ENCODE data around the gene ADIG. TPM values are rescaled to one million over a fixed set of nuclear protein-coding genes. Genes with fewer than 3 reads are reported as not detected.

ADIG gene
- total RNA-seq, 5 donors from 2014 or later (not counting 1 experiment from before 2014, with no cell fraction given), result not detected

- DNase-seq, result no peak
- Mint-ChIP-seq H3K4me3 (no peak overlapping the region), H3K36me3 (no peaks in the 10 kb centered on the region), H3K27me3 (peaks cover 5 to 11% of the 10 kb centered on the region in 2 donors), H3K27ac (no peak overlapping the region), H3K4me1 (no peaks in the 10 kb centered on the region), H3K9me3 (peaks cover 0 to 11% (median 4%) of the 10 kb centered on the region in 3 donors)
- Histone ChIP-seq H3K27ac (ENCODE audit: low read length) (no peak overlapping the region), H3K27me3 (replicated peaks in 1 of 2; ENCODE audit: control insufficient read depth in 2 of 2, extremely low read depth in 1 of 2, insufficient read depth in 2 of 2, low read length in 1 of 2) (peaks cover 2 to 18% of the 10 kb centered on the region in 2 experiments), H3K36me3 (ENCODE audit: control insufficient read depth in 2 of 2, extremely low read depth in 1 of 2, insufficient read depth in 1 of 2, low read length in 1 of 2) (no peaks in the 10 kb centered on the region), H3K4me1 (ENCODE audit: control insufficient read depth in 1 of 2, extremely low read depth in 1 of 2, insufficient read depth in 2 of 2, low read length in 2 of 2) (no peaks in the 10 kb centered on the region), H3K4me3 (ENCODE audit: control insufficient read depth in 1 of 2, extremely low read depth in 1 of 2, low read length in 1 of 2) (no peak overlapping the region), H3K9me3 (no peaks in the 10 kb centered on the region)
- ChIA-PET CTCF (no interaction called here), POLR2A (no interaction called here)
- ATAC-seq (replicated peaks in 1 of 4), result no peak
Measured at GRCh38 chr20:38625896-38626295, 44.9 kb downstream of the ADIG start.

- no peak for ATAC-seq (replicated peaks in 1 of 4)
- Histone ChIP-seq H3K4me3 (ENCODE audit: control insufficient read depth in 1 of 2, extremely low read depth in 1 of 2, low read length in 1 of 2) (no peak overlapping the region), H3K9me3 (no peaks in the 10 kb centered on the region), H3K4me1 (ENCODE audit: control insufficient read depth in 1 of 2, extremely low read depth in 1 of 2, insufficient read depth in 2 of 2, low read length in 2 of 2) (no peaks in the 10 kb centered on the region), H3K36me3 (ENCODE audit: control insufficient read depth in 2 of 2, extremely low read depth in 1 of 2, insufficient read depth in 1 of 2, low read length in 1 of 2) (no peaks in the 10 kb centered on the region), H3K27ac (ENCODE audit: low read length) (no peak overlapping the region), H3K27me3 (replicated peaks in 1 of 2; ENCODE audit: control insufficient read depth in 2 of 2, extremely low read depth in 1 of 2, insufficient read depth in 2 of 2, low read length in 1 of 2) (peaks cover 0 to 18% of the 10 kb centered on the region in 2 experiments)
- DNase-seq, result no peak
- CTCF ChIA-PET, result no interaction called here
- Mint-ChIP-seq H3K27me3 (peaks cover 1 to 6% of the 10 kb centered on the region in 2 donors), H3K27ac (no peak overlapping the region), H3K4me1 (no peaks in the 10 kb centered on the region), H3K4me3 (no peak overlapping the region), H3K36me3 (no peaks in the 10 kb centered on the region), H3K9me3 (peaks cover 0 to 11% (median 4%) of the 10 kb centered on the region in 3 donors)
- 77% methylated on average over 6 of the region's 10 CpGs for WGBS (ENCODE audit: insufficient coverage)
- POLR2A ChIA-PET, result no interaction called here
Measured at GRCh38 chr20:38626921-38627659, 46.1 kb downstream of the ADIG start.

- no peak overlapping the region for H3K27ac Mint-ChIP-seq
Measured at GRCh38 chr20:38628580-38629470, 47.8 kb downstream of the ADIG start.

GRCh38 chr20:38629979-38630378, 49.0 kb downstream of the ADIG start:
- Histone ChIP-seq H3K27ac (ENCODE audit: low read length) (no peak overlapping the region), H3K4me3 (ENCODE audit: control insufficient read depth in 1 of 2, extremely low read depth in 1 of 2, low read length in 1 of 2) (no peak overlapping the region), H3K27me3 (replicated peaks in 1 of 2; ENCODE audit: control insufficient read depth in 2 of 2, extremely low read depth in 1 of 2, insufficient read depth in 2 of 2, low read length in 1 of 2) (peaks cover 0 to 31% of the 10 kb centered on the region in 2 experiments), H3K4me1 (ENCODE audit: control insufficient read depth in 1 of 2, extremely low read depth in 1 of 2, insufficient read depth in 2 of 2, low read length in 2 of 2) (peaks cover 0 to 5% of the 10 kb centered on the region in 2 experiments), H3K36me3 (ENCODE audit: control insufficient read depth in 2 of 2, extremely low read depth in 1 of 2, insufficient read depth in 1 of 2, low read length in 1 of 2) (no peaks in the 10 kb centered on the region), H3K9me3 (no peaks in the 10 kb centered on the region)
- no peaks in the 10 kb centered on the region for H3K9me3 Mint-ChIP-seq
- POLR2A ChIA-PET, result no interaction called here
- WGBS (ENCODE audit: insufficient coverage), result 80% methylated on average over 1 of the region's 1 CpG
- no peak for ATAC-seq (replicated peaks in 1 of 4)
- CTCF ChIA-PET, result interaction anchor here in 1 of 2 donors (0.5 kb wide), 1 partner anchor 12 kb away, joined by 4 read pairs; no protein-coding TSS in a partner anchor
- DNase-seq, result no peak
- no peak overlapping the region for H3K27ac Mint-ChIP-seq
- peaks cover 14 to 16% of the 10 kb centered on the region in 2 donors for H3K27me3 Mint-ChIP-seq
- no peak overlapping the region for H3K4me3 Mint-ChIP-seq
- H3K4me1 Mint-ChIP-seq, result peaks cover 3 to 7% (median 5%) of the 10 kb centered on the region in 3 donors
- H3K36me3 Mint-ChIP-seq, result no peaks in the 10 kb centered on the region

More at GRCh38 chr20:38628580-38629470, 47.8 kb downstream of the ADIG start:
- H3K36me3 ChIP-seq (ENCODE audit: control insufficient read depth in 2 of 2, extremely low read depth in 1 of 2, insufficient read depth in 1 of 2, low read length in 1 of 2), result no peaks in the 10 kb centered on the region
- 95% methylated on average over 6 of the region's 9 CpGs for WGBS (ENCODE audit: insufficient coverage)
- H3K4me3 ChIP-seq (ENCODE audit: control insufficient read depth in 1 of 2, extremely low read depth in 1 of 2, low read length in 1 of 2), result no peak overlapping the region
- H3K27ac ChIP-seq (ENCODE audit: low read length), result no peak overlapping the region
- H3K27me3 Mint-ChIP-seq, result peaks cover 5 to 10% of the 10 kb centered on the region in 2 donors
- no peak for DNase-seq
- H3K4me1 Mint-ChIP-seq, result peaks cover 3 to 6% (median 5%) of the 10 kb centered on the region in 3 donors
- peaks cover 0 to 5% of the 10 kb centered on the region in 2 experiments for H3K4me1 ChIP-seq (ENCODE audit: control insufficient read depth in 1 of 2, extremely low read depth in 1 of 2, insufficient read depth in 2 of 2, low read length in 2 of 2)
- POLR2A ChIA-PET, result no interaction called here
- H3K9me3 ChIP-seq, result no peaks in the 10 kb centered on the region
- no peak overlapping the region for H3K4me3 Mint-ChIP-seq
- peaks cover 0 to 9% (median 4%) of the 10 kb centered on the region in 3 donors for H3K9me3 Mint-ChIP-seq
- CTCF ChIA-PET, result interaction anchor here (0.5 to 0.6 kb wide), 2 partner anchors 289 to 462 kb away, joined by 3 read pairs; no protein-coding TSS in a partner anchor
- H3K36me3 Mint-ChIP-seq, result no peaks in the 10 kb centered on the region
- ATAC-seq (replicated peaks in 1 of 4), result no peak
- H3K27me3 ChIP-seq (replicated peaks in 1 of 2; ENCODE audit: control insufficient read depth in 2 of 2, extremely low read depth in 1 of 2, insufficient read depth in 2 of 2, low read length in 1 of 2), result peaks cover 0 to 21% of the 10 kb centered on the region in 2 experiments

DNA sequence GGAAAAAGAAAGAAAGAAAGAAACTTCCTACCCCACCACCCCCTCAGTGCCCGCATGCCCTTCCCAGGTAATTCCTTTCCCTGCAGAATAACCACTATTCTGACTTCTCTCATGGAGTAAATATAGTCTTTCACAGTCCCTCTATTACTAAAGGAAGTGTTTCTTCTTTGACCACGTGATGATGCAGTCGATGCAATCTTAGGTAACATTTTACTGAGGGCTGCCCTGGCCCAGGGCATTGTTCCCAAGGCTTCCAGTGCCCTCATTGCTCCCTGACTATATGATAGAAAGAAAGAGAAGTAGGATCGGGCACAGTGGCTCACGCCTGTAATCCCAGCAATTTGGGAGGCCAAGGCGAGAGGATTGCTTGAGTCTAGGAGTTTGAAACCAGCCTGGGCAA, 49.7 kb downstream of the ADIG start:
- peaks cover 3 to 7% (median 5%) of the 10 kb centered on the region in 3 donors for H3K4me1 Mint-ChIP-seq
- H3K27ac ChIP-seq (ENCODE audit: low read length), result no peak overlapping the region
- no peaks in the 10 kb centered on the region for H3K36me3 Mint-ChIP-seq
- H3K9me3 Mint-ChIP-seq, result no peaks in the 10 kb centered on the region
- H3K27me3 ChIP-seq (replicated peaks in 1 of 2; ENCODE audit: control insufficient read depth in 2 of 2, extremely low read depth in 1 of 2, insufficient read depth in 2 of 2, low read length in 1 of 2), result peaks cover 0 to 35% of the 10 kb centered on the region in 2 experiments
- H3K4me3 Mint-ChIP-seq, result no peak overlapping the region
- no peak overlapping the region for H3K27ac Mint-ChIP-seq
- H3K4me1 ChIP-seq (ENCODE audit: control insufficient read depth in 1 of 2, extremely low read depth in 1 of 2, insufficient read depth in 2 of 2, low read length in 2 of 2), result peaks cover 0 to 5% of the 10 kb centered on the region in 2 experiments
- POLR2A ChIA-PET, result no interaction called here
- peaks cover 16 to 17% of the 10 kb centered on the region in 2 donors for H3K27me3 Mint-ChIP-seq
- CTCF ChIA-PET, result interaction anchor here in 1 of 2 donors (0.6 kb wide), 1 partner anchor 216 kb away, joined by 3 read pairs; no protein-coding TSS in a partner anchor
- no peaks in the 10 kb centered on the region for H3K36me3 ChIP-seq (ENCODE audit: control insufficient read depth in 2 of 2, extremely low read depth in 1 of 2, insufficient read depth in 1 of 2, low read length in 1 of 2)
- no CpG with 5 or more reads among the region's 6 CpGs for WGBS (ENCODE audit: insufficient coverage)
- DNase-seq, result no peak
- no peak for ATAC-seq (replicated peaks in 1 of 4)
- H3K4me3 ChIP-seq (ENCODE audit: control insufficient read depth in 1 of 2, extremely low read depth in 1 of 2, low read length in 1 of 2), result no peak overlapping the region
- no peaks in the 10 kb centered on the region for H3K9me3 ChIP-seq
